NCI-H146 treated with DMSO at 0.1 percent for 48 hours (cell line): ENCODE results near the gene TSPOAP1.

ENCODE experiments used
- DNase-seq: peaks from one replicate; lab custom pipeline; 2025; ENCODE audit not compliant: unreplicated experiment; lab: John Stamatoyannopoulos, UW

The TSPOAP1 gene

GRCh38 chr17:58328195-58329034, at the start of gene TSPOAP1:
TSPOAP1 (minus strand) TSS chr17:58328795; CDS start chr17:58327920, 875 bp downstream.
- DNase-seq, result peak; percentile 5

DNA sequence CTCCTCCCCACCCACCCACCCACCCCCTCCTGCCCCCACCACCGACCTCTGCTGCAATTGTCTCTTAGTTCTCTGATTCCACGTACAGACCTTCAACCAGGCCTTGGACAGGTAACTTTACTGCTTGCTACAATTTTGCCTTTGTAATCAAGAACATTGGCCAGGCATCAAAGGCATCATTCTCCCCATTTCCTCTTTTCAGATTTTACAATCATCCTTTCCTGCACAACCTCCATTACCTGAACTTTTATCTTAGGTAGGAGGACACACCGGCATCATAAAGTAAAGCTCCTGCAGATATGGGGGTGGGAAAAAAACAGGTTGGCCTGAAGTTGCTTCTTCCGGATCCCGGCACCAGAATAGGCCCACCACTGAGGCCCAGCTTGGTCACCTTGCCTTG, 49.1 kb upstream of the TSPOAP1 start:
- no peak for DNase-seq

DNA sequence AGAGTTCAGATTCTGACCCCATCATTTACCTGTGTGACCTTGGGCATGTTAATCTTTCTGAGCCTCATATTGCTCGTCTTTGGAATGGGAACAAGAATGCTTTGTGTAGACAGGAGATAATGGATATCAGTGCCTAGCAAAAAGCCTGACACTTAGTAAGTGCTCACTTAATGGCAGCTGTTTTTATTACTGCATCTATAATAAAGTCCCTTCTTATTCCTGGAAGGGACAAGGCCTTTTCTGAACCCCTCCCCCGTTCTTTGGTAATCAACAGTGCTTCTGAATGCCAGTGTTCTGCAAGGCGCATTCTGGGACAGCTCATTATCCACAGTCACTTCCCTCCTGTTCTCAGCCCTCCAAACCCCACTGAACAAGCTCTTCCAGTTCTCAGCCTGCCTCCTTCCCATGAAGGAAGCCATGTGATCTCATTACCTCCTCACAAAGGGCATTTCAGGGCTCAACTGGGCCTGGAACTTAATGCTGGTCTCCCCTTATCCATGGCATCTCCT, 48.6 kb upstream of the TSPOAP1 start:
- DNase-seq, result no peak

DNA sequence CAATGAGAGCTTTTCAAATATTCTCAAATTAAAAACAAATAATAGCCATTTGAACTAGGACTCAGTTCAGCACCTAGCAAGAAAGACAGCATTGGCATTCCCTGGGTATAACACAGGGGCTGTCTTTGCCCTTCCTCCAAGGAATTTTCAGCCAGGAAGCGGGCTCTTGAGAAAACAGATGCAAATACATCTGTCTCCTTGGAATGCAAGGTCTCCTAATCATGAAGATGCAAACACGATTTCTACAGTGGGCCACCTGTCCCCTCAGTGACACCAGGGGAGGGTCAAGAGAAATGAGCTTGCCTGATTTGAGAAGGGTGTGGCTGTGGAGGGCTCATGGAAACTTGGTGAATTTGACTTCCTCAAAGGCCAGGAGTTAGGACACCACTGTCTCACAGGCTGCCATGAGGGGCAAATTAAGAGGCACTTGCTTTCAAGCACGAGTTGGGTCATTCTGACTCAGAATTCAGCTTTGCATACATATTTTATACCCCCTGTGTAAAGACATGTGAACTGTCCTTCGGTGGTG, 47.9 kb upstream of the TSPOAP1 start:
- DNase-seq, result no peak

DNA sequence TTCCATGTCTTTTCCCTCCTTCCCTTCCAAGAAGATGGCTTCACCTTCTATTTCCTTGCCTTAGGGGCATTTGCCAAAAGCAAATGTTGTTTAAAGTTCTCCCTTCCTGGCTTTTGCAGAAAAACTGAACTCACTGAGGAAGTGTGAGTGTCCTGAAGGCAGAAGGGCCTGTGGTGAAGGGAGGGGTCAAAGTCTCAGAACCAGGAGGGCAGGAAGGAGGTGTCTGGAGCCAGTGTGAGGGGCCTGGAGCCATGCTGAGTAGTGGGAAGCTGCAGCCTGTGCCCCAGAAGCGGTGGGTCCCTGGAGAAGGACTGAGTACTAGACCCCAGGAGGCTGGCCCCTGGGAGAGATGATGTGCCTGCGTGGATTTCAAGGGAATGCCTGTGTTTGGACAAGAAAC, 47.2 kb upstream of the TSPOAP1 start:
- DNase-seq, result no peak

DNA sequence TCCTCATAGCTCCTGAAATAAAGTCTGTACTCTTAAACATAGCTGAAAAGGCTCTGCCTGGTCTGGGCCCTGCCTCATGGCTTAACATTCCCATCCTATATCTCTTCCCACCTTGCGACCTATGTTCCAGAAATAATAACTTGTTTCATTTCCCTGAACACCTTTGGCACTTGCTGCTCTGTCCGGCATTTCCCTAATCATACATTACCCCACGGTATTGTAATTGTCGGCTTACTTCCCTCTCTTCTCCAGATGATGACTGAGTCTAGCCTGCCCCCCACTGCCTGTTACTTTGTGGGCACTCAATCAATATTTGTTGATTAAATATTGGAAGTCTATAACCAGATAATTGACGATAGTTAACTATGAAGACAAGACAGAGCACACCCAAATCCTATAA, 46.7 kb upstream of the TSPOAP1 start:
- no peak for DNase-seq

DNA sequence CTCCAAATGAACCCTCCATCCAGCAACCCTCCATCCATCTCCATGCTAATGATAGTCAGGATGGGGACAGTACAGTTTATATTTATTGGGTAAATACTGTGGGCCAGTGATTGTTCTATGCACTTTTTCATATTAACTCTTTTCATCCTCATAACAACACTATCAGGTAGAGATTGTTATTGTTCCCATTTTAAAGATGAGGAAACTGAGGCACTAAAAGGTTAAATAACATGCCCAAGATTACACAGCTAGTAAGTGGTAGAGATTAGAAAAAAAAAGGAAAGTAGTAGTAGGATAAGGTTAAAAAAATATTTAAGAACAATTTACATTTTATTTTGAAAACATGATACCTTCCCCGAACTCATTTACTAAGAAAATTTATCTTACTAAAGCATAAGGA, 45.3 kb upstream of the TSPOAP1 start:
- no peak for DNase-seq

DNA sequence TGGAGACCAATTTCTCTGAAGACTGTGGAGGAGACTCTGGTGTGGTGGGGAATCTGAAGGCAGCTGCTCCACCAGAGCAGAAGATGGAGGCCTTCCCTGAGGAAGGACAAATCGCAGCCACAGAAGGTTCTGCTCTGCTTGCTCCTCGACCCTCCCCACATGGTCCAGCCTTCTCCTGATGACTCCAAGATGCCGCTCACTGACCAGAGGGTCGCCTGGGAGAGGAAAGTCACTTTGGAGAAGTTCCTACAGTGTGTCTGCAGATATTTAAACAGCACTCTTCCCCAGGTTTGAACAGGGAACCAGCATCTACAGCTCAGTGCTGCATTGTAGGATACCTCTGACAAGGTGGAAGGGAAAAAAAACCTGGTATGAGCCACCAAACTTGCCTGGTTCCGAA, 44.4 kb upstream of the TSPOAP1 start:
- DNase-seq, result no peak

DNA sequence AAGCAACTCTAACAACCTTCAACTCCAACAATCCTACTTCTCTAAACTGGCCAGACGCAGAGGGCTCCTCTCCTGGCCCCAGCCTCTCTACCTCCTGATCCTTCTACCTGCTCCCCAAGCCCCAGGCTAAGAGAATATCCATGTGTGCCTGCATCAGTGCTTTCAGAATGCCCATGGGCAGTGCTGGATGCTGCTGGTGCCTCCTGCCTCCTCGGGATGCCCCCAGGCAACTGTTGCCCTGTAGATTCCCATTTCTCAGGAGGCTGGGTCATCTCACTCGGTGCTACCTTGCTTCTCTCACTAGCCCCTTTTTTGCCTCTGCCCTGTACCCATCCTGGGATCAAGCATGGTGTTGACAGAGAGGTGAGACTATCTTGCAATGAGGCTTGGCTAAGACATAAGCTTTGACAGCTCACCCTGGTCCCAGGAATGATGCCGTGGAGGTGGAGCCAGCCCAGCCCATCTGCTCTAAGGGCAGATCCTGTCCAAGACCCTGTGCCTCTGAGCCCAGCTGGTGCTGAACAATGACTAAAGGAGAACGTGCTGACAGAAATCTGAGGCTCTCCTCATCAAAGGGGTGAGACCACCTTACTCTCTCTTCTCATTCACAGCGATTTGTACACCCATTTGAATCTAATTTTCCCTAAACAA, 42.8 kb upstream of the TSPOAP1 start:
- no peak for DNase-seq

DNA sequence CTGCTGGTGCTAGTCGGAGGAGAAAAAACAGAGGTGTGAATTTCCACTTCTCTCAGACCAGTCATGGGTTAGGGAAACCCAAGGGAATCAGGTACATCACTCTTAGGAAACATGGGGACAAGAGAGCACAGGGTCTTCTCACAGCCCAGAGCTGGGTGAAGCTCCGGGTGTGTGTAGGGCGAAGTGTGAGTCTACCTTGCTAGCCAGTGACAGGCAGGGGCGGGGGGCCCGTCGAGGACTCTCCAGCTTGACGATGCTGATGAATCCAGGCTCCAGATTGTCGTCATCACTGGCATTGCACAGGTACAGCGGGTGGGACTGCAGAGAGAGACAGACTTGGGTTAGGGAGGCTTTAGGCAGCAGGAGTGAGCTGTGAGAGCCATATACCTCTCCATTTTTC, 42.1 kb upstream of the TSPOAP1 start:
- no peak for DNase-seq

- no peak for DNase-seq
Measured at GRCh38 chr17:58370309-58370708, 41.7 kb upstream of the TSPOAP1 start.

DNA sequence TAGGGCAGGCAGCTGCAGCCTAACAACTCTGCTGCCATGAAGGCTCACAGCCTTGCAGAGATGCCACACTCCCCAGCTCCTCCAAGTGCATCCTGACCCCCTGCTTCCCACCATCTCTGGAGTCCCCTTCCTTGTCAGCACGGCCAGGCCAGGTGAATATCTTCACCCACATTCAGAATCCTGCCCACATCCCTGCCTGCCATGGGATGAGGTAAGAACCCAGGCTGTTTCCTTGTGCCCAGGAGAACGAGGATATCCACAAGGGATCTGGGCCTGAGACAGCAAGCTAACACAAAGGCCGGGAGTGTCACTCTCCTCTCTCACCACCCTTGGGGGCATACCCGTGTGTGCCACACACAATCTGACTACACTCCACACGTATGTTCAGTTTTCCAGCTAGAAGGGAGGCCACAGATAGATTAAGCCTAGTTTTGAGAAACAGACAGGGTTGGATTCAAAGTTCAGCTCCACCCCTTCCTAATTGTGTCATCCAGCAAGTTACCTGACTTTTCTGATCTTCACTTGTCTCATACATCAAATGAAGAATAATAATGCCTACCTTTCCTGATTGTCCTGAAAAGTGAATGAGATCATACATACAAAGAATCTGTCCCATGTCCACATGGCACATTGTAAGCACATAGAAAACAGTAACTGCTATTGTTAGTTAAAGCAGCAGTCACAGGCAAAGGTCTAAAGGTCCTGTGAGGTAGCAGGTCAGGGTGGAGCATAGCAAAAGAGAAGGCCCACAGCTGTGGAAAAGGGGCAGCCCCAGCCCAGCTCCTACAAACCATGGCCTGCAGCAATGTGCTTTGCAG, 40.8 kb upstream of the TSPOAP1 start:
- no peak for DNase-seq

GRCh38 chr17:58368860-58369213, 40.2 kb upstream of the TSPOAP1 start:
- DNase-seq, result no peak

GRCh38 chr17:58367461-58367860, 38.9 kb upstream of the TSPOAP1 start:
- DNase-seq, result no peak

DNA sequence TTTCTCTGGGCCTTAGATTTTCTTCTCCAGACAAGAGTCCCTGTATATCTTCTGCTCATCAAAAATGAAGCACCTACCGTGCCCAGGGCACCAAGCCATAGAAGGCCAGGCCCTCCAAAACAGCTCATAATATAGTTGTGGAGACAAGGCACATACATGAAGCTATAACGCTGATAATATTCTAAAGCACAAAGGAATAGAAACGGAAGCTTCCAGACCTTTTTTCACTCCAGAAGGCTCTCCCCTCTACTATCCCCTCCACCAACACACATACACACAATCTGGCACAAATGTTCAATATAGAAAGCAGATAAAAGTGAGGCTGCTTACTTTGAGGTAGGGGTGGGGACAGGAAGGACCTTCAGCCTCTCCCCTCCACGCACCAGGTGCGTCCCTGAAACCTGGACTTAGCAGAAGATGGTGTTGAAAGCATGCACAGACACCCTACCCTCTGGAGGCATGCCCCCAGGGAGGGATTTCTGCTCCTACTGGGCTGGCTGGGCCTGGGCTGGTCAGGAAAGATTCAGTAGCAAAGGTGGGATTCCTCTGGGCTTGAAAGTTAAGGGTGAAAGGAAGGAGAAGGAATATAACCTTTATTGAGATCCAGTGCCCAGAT, 37.5 kb upstream of the TSPOAP1 start:
- DNase-seq, result no peak

DNA sequence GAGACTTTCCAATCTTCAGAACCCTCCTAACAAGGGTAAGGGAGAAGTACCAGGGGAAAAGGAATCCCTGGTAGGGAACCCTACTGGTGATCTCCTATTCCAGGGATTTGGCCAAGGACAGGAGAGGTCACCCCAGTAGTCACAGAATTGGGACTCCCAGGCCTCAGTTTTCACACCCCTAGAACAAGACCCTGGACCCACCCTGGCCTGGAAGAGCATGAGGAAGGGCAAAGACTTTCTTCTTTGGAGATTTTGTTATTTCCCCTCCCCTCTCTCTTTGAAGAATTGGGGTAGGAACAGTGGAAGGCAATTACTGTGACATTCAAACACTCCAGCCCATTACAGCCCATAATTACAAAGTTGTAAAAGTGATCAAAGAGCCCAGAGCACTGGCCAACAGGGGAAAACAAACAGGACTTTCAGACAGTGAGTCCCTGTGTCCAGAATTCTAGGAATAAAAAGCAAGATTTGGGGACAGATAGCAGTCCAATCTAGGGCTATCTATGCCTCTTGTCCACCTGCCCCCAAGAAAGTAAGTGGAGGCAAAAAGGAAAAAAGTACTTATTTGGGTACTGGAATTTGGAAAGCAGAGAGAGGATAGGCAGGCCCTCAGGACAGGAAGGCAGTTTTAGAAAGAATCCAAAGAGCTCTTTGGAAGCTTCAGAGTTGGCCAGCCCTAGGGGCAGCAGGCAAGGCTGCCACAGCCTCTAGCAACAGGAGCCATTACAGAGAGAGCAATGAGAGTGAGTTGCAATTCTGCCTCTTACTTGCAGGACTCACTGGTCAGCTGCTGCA, 36.8 kb upstream of the TSPOAP1 start:
- no peak for DNase-seq

- no peak for DNase-seq
Measured at GRCh38 chr17:58364270-58364942, 35.8 kb upstream of the TSPOAP1 start.

GRCh38 chr17:58363457-58364185, 35.0 kb upstream of the TSPOAP1 start:
- DNase-seq, result no peak
